GM23248 (cell line): ENCODE measurements around the gene ROBO2. TPM values are rescaled to one million over a fixed set of nuclear protein-coding genes. Genes with fewer than 3 reads are reported as not detected.

Experiments used
- DNase-seq: peaks from one replicate; pipeline ENCODE4 v3.0.0-alpha.2; 2015
- H2AFZ ChIP-seq: fragments of 200-600 bp; sonication (generic); 2 replicates; pipeline ENCODE4 v1.6.1; 2016; ENCODE audit warnings: antibody characterized with exemption
- H3F3A ChIP-seq: fragments of 200-600 bp; sonication (generic); 2 replicates; pipeline ENCODE4 v1.6.1; 2016; ENCODE audit warnings: mild to moderate bottlenecking, antibody characterized with exemption, mixed run types; ENCODE audit not compliant: insufficient read depth
- H3K27ac ChIP-seq: fragments of 200-600 bp; sonication (generic); 2 replicates; pipeline ENCODE4 v1.5.1; 2016; ENCODE audit warnings: mild to moderate bottlenecking
- H3K27me3 ChIP-seq: fragments of 200-600 bp; sonication (generic); replicated peaks from 2 replicates; pipeline ENCODE4 v1.6.1; 2016; ENCODE audit warnings: mild to moderate bottlenecking; ENCODE audit not compliant: insufficient read depth
- H3K36me3 ChIP-seq: fragments of 200-600 bp; sonication (generic); 2 replicates; pipeline ENCODE4 v1.6.1; 2016; ENCODE audit warnings: low read depth, mild to moderate bottlenecking
- H3K4me1 ChIP-seq: fragments of 200-600 bp; sonication (generic); 2 replicates; pipeline ENCODE4 v1.6.1; 2016; ENCODE audit warnings: mild to moderate bottlenecking; ENCODE audit not compliant: insufficient read depth
- H3K4me2 ChIP-seq: fragments of 200-600 bp; sonication (generic); one replicate; pipeline ENCODE4 v1.6.1; 2016; ENCODE audit warnings: mild to moderate bottlenecking; ENCODE audit not compliant: unreplicated experiment
- H3K4me3 ChIP-seq: fragments of 200-600 bp; sonication (generic); 2 replicates; pipeline ENCODE4 v1.5.1; 2016; ENCODE audit warnings: mild to moderate bottlenecking
- H3K79me2 ChIP-seq: fragments of 200-600 bp; sonication (generic); 2 replicates; pipeline ENCODE4 v1.6.1; 2016; ENCODE audit warnings: mild to moderate bottlenecking; ENCODE audit not compliant: insufficient read depth
- H3K9ac ChIP-seq: fragments of 200-600 bp; sonication (generic); 2 replicates; pipeline ENCODE4 v1.6.1; 2016; ENCODE audit warnings: mild to moderate bottlenecking
- H3K9me2 ChIP-seq: fragments of 200-600 bp; sonication (generic); 2 replicates; pipeline ENCODE4 v1.6.1; 2016; ENCODE audit warnings: mixed run types, mild to moderate bottlenecking, moderate library complexity; ENCODE audit not compliant: insufficient read depth
- H3K9me3 ChIP-seq: fragments of 200-600 bp; sonication (generic); one replicate; pipeline ENCODE4 v1.6.1; 2017; ENCODE audit warnings: low read depth
- H4K20me1 ChIP-seq: fragments of 200-600 bp; sonication (generic); 2 replicates; pipeline ENCODE4 v1.6.0; 2016; ENCODE audit not compliant: insufficient read depth
- EZH2 ChIP-seq: fragments of 200-600 bp; sonication (generic); IDR thresholded peaks from 2 replicates; pipeline ENCODE4 v1.6.1; 2018; ENCODE audit warnings: antibody characterized with exemption, mild to moderate bottlenecking; ENCODE audit not compliant: insufficient read depth, poor library complexity, severe bottlenecking
- EZH2phosphoT487 ChIP-seq: fragments of 200-600 bp; sonication (generic); IDR thresholded peaks from 2 replicates; pipeline ENCODE4 v1.6.1; 2018; ENCODE audit warnings: antibody characterized with exemption, moderate library complexity, mild to moderate bottlenecking, low read depth; ENCODE audit not compliant: insufficient read depth
- WGBS, 2 experiments: methylation state at CpG; one replicate each; pipeline ENCODE4 v1.1.6; 2015 to 2017; ENCODE audit warnings: low lambda C conversion rate in 2 of 2, low coverage in 1 of 2; ENCODE audit errors: missing lambda C conversion rate in 2 of 2; 5-methylcytosine and 5-hydroxymethylcytosine counted together
- in situ Hi-C: fragments of 300-500 bp; cut with MboI; formaldehyde crosslinking; loops from 2 replicates; pipeline ENCODE4 v1.15.0; 2020
- polyA plus RNA-seq: library from polyadenylated mRNA; unstranded; fragments of >200 nt; fragmentation: Nextera tagmentation; extraction: Ambion mirVana; gene quantifications from 2 replicates; pipeline ENCODE4 v1.2.1, GENCODE V29; 2016
- total RNA-seq: library from RNA; depleted of rRNA; stranded (reverse); fragments of >200 nt; shearing (Covaris generic); gene quantifications from 2 replicates; pipeline ENCODE4 v1.2.3, GENCODE V29; 2014

ROBO2 gene
- total and polyA plus RNA-seq, 2 experiments from 2014 or later = under 0.01 to 0.05 TPM

GRCh38 chr3:77321646-77322045 is 281.7 kb downstream of the ROBO2 start:
- Histone ChIP-seq H3K4me2 (peak overlapping the region; percentile 33), H2AFZ (peak overlapping the region; percentile 46), H3K4me3 (no peak overlapping the region), H3F3A (peaks cover 7% of the 10 kb centered on the region; the same call in 1 of the 2 replicates), H3K36me3 (no peaks in the 10 kb centered on the region), H3K4me1 (peaks cover 15% of the 10 kb centered on the region), H3K9me3 (no peaks in the 10 kb centered on the region), H3K9ac (no peak overlapping the region), H3K27me3 (no peaks in the 10 kb centered on the region), H4K20me1 (no peaks in the 10 kb centered on the region), H3K79me2 (no peaks in the 10 kb centered on the region), H3K9me2 (no peaks in the 10 kb centered on the region), H3K27ac (no peak overlapping the region)
- DNase-seq = peak; percentile 28
- TF ChIP-seq EZH2phosphoT487 = no peak
- 8 to 11% methylated on average over 6 of the region's 6 CpGs for WGBS, 2 experiments
- in situ Hi-C loops = no loop called here

GRCh38 chr3:77323626-77324025 is 283.7 kb downstream of the ROBO2 start:
- Histone ChIP-seq H3K27ac (no peak overlapping the region), H3K4me1 (peaks cover 20% of the 10 kb centered on the region)

GRCh38 chr3:77324105-77324504 is 284.2 kb downstream of the ROBO2 start:
- Histone ChIP-seq H3F3A (peaks cover 14% of the 10 kb centered on the region), H3K79me2 (no peaks in the 10 kb centered on the region), H3K9me2 (no peaks in the 10 kb centered on the region), H3K4me3 (no peak overlapping the region), H3K9ac (no peak overlapping the region), H3K36me3 (no peaks in the 10 kb centered on the region), H4K20me1 (no peaks in the 10 kb centered on the region), H3K4me1 (peaks cover 24% of the 10 kb centered on the region), H3K27ac (no peak overlapping the region), H2AFZ (no peak overlapping the region), H3K4me2 (peak overlapping the region; percentile 0), H3K9me3 (no peaks in the 10 kb centered on the region), H3K27me3 (no peaks in the 10 kb centered on the region)
- in situ Hi-C loops = no loop called here
- no peak for TF ChIP-seq EZH2phosphoT487
- no peak for TF ChIP-seq EZH2
- 11% methylated on average over 3 of the region's 3 CpGs for WGBS, 2 experiments
- DNase-seq = peak; percentile 46

More at GRCh38 chr3:77323626-77324025, 283.7 kb downstream of the ROBO2 start:
- H3K9me3 ChIP-seq = no peaks in the 10 kb centered on the region
- no peak overlapping the region for H3K4me3 ChIP-seq
- no peaks in the 10 kb centered on the region for H3K79me2 ChIP-seq
- DNase-seq = no peak
- no peaks in the 10 kb centered on the region for H3K36me3 ChIP-seq
- no peak overlapping the region for H3K9ac ChIP-seq
- no peak overlapping the region for H2AFZ ChIP-seq
- peaks cover 10% of the 10 kb centered on the region for H3F3A ChIP-seq
- H3K9me2 ChIP-seq = no peaks in the 10 kb centered on the region
- no peaks in the 10 kb centered on the region for H3K27me3 ChIP-seq
- no peak for TF ChIP-seq EZH2
- TF ChIP-seq EZH2phosphoT487 = no peak
- peak overlapping the region; percentile 0 for H3K4me2 ChIP-seq
- no peaks in the 10 kb centered on the region for H4K20me1 ChIP-seq
- in situ Hi-C loops = no loop called here

GRCh38 chr3:77325280-77325679 is 285.4 kb downstream of the ROBO2 start:
- H3K36me3 ChIP-seq = no peaks in the 10 kb centered on the region
- no peak for TF ChIP-seq EZH2
- no peak for TF ChIP-seq EZH2phosphoT487
- H3K4me3 ChIP-seq = no peak overlapping the region
- no peak for DNase-seq
- H3K9ac ChIP-seq = no peak overlapping the region
- in situ Hi-C loops = no loop called here
- no peak overlapping the region for H3K4me2 ChIP-seq
- H3K27ac ChIP-seq = no peak overlapping the region
- H4K20me1 ChIP-seq = no peaks in the 10 kb centered on the region
- H3F3A ChIP-seq = peaks cover 14% of the 10 kb centered on the region
- WGBS, 2 experiments = 89 to 100% methylated on average over 2 of the region's 2 CpGs
- H3K9me2 ChIP-seq = no peaks in the 10 kb centered on the region
- peaks cover 28% of the 10 kb centered on the region for H3K4me1 ChIP-seq
- H3K79me2 ChIP-seq = no peaks in the 10 kb centered on the region
- no peak overlapping the region for H2AFZ ChIP-seq
- H3K9me3 ChIP-seq = no peaks in the 10 kb centered on the region
- no peaks in the 10 kb centered on the region for H3K27me3 ChIP-seq

GRCh38 chr3:77325702-77326101 is 285.8 kb downstream of the ROBO2 start:
- Histone ChIP-seq H3K4me1 (peaks cover 28% of the 10 kb centered on the region), H3K4me3 (no peak overlapping the region), H3K27ac (no peak overlapping the region), H3K4me2 (no peak overlapping the region), H3F3A (peaks cover 14% of the 10 kb centered on the region), H3K36me3 (no peaks in the 10 kb centered on the region), H3K9me2 (no peaks in the 10 kb centered on the region), H2AFZ (no peak overlapping the region), H3K9ac (no peak overlapping the region), H3K27me3 (no peaks in the 10 kb centered on the region), H3K79me2 (no peaks in the 10 kb centered on the region), H4K20me1 (no peaks in the 10 kb centered on the region), H3K9me3 (no peaks in the 10 kb centered on the region)
- TF ChIP-seq EZH2 (no peak), EZH2phosphoT487 (no peak)
- in situ Hi-C loops = no loop called here
- DNase-seq = no peak
- WGBS, 2 experiments = 72 to 75% methylated on average over 2 of the region's 2 CpGs
